Measurements from ENCODE around the gene DTNBP1. TPM values are rescaled to one million over a fixed set of nuclear protein-coding genes. Genes with fewer than 3 reads are reported as not detected.

DTNBP1 gene
- total and polyA plus RNA-seq, 2 of the 4 experiments (the other 2 are of a cell fraction): 4.8 to 18.7 TPM

- no peaks in the 10 kb centered on the region for H3K27me3 ChIP-seq (ENCODE audit: control insufficient read depth, insufficient read depth, low read length)
- no peak overlapping the region for H4K91ac ChIP-seq (ENCODE audit: insufficient read depth, low read depth, low read length)
- H3K23ac ChIP-seq (ENCODE audit: low read depth, low read length): no peak overlapping the region
- POLR2A ChIA-PET (ENCODE audit: unreplicated experiment): no interaction called here
- TF ChIP-seq MAZ (IDR thresholded peaks at IDR 0.05; ENCODE audit: borderline replicate concordance, low read depth, low read length) (no peak), CTCF (conservative IDR thresholded peaks at IDR 0.05; ENCODE audit: low read depth, low read length) (no peak), BHLHE40 (IDR thresholded peaks at IDR 0.05; ENCODE audit: low read depth, low read length) (no peak), SMC3 (IDR thresholded peaks at IDR 0.05; ENCODE audit: low read depth, low read length) (no peak), RCOR1 (IDR thresholded peaks at IDR 0.05; ENCODE audit: insufficient replicate concordance, low read length) (no peak), CHD1 (IDR thresholded peaks at IDR 0.05; ENCODE audit: low read depth, low read length) (no peak), RAD21 (IDR thresholded peaks at IDR 0.05; ENCODE audit: low read length) (no peak), CEBPB (IDR thresholded peaks at IDR 0.05; ENCODE audit: low read depth, low read length) (no peak), POLR2A (IDR thresholded peaks at IDR 0.05; ENCODE audit: low read depth, low read length) (no peak), MAFK (IDR thresholded peaks at IDR 0.05; ENCODE audit: low read depth, low read length) (no peak), RFX5 (IDR thresholded peaks at IDR 0.05; ENCODE audit: low read depth, low read length) (no peak), USF2 (IDR thresholded peaks at IDR 0.05; ENCODE audit: low read depth, low read length) (no peak), FOS (IDR thresholded peaks at IDR 0.05; ENCODE audit: low read depth, low read length) (no peak), ELK1 (IDR thresholded peaks at IDR 0.05; ENCODE audit: borderline replicate concordance, low read depth, low read length) (no peak), NFE2L2 (IDR thresholded peaks at IDR 0.05; ENCODE audit: low read depth, low read length) (no peak), MXI1 (IDR thresholded peaks at IDR 0.05; ENCODE audit: borderline replicate concordance, low read depth, low read length) (no peak)
- in situ Hi-C loops (cut with MboI; ENCODE audit: low sequenced_read_pairs) (no loop called here), intact Hi-C loops (cut with micrococcal nuclease) (loop anchor here (10.0 kb wide), 1 partner anchor 1375 kb away; no protein-coding TSS in a partner anchor), dilution Hi-C loops (cut with HindIII; ENCODE audit: low sequenced_read_pairs, unreplicated experiment) (no loop called here)
- peaks cover 22% of the 10 kb centered on the region for H3K9me1 ChIP-seq (ENCODE audit: insufficient read depth, low read length)
- CTCF ChIA-PET: no interaction called here
- H3K9me3 ChIP-seq (ENCODE audit: control insufficient read depth, insufficient read depth, low read length): no peaks in the 10 kb centered on the region
- no TSS peak for BruUV-seq (replicated peaks)
- H4K5ac ChIP-seq (ENCODE audit: low read depth, low read length): no peak overlapping the region
- H3K79me1 ChIP-seq (ENCODE audit: low read depth in 1 of 2, low read length in 2 of 2): peaks cover 20 to 71% of the 10 kb centered on the region in 2 experiments; a peak in 3 of 4 replicates
- H3K4me1 ChIP-seq (ENCODE audit: control insufficient read depth, insufficient read depth, low read length): peaks cover 22% of the 10 kb centered on the region
- no peak overlapping the region for H3K56ac ChIP-seq (ENCODE audit: extremely low read depth, insufficient read depth, low read length)
- no peak overlapping the region for H2AK9ac ChIP-seq (replicated peaks; ENCODE audit: low read depth, low read length, poor library complexity)
- no peak overlapping the region for H3K27ac ChIP-seq (ENCODE audit: insufficient read depth, low read length)
- H2BK5ac ChIP-seq (ENCODE audit: low read depth, low read length, poor library complexity, severe bottlenecking): no peak overlapping the region
- ATAC-seq (ENCODE audit: low read depth) (no peak), DNase-seq (no peak)
- peaks cover 81% of the 10 kb centered on the region for H4K20me1 ChIP-seq (ENCODE audit: insufficient read depth, low read length)
- no peak overlapping the region for H2AFZ ChIP-seq (replicated peaks; ENCODE audit: low read length, poor library complexity)
- H2BK15ac ChIP-seq (ENCODE audit: low read depth, low read length): no peak overlapping the region
- WGBS, 2 experiments (ENCODE audit: extremely low coverage in 2 of 2, insufficient read length in 1 of 2): no CpG with 5 or more reads among the region's 9 CpGs
- H3K14ac ChIP-seq (replicated peaks; ENCODE audit: low read depth, low read length): no peak overlapping the region
- no peak overlapping the region for H3K18ac ChIP-seq (ENCODE audit: low read depth, low read length)
- H3K9ac ChIP-seq (ENCODE audit: low read depth, low read length): no peak overlapping the region
- no peak overlapping the region for H2AK5ac ChIP-seq (ENCODE audit: low read depth, low read length)
- H4K8ac ChIP-seq (ENCODE audit: low read depth in 2 of 2, low read length in 2 of 2): no peak overlapping the region
- no peak overlapping the region for H2BK20ac ChIP-seq (ENCODE audit: low read depth, low read length)
- no peak overlapping the region for H3K4me2 ChIP-seq (ENCODE audit: low read depth, low read length)
- no peak overlapping the region for H3K4ac ChIP-seq (ENCODE audit: low read depth, low read length)
- peaks cover 48% of the 10 kb centered on the region for H3K36me3 ChIP-seq (ENCODE audit: control insufficient read depth, insufficient read depth, low read length)
- H3K4me3 ChIP-seq (ENCODE audit: insufficient read depth, low read depth, low read length): no peak overlapping the region
- H2BK120ac ChIP-seq (ENCODE audit: low read depth, low read length): no peak overlapping the region
Measured at GRCh38 chr6:15499591-15499990, 163.2 kb downstream of the DTNBP1 start.
